Aorta (tissue), 5 donors: ENCODE results near the gene AKAP7. TPM values are rescaled to one million over a fixed set of nuclear protein-coding genes. Genes with fewer than 3 reads are reported as not detected.
"Not testable (repeated sequence)": the region's sequence is repeated elsewhere in the genome, so short reads cannot be mapped to it uniquely, and the experiment has no call there.

Experiments
- ATAC-seq: fragments of 200-7000 bp; cut with Tn5 transposase; one replicate; pipeline ENCODE4 v1.9.1; 2022; ENCODE audit warnings: moderate library complexity; ENCODE audit not compliant: low FRiP score
- DNase-seq, 2 donors: peaks; one replicate each; pipeline ENCODE4 v3.0.0-alpha.2; 2020
- H3K27ac ChIP-seq, 2 donors: one replicate each; pipeline ENCODE4 v1.5.1; 2013; ENCODE audit warnings: low read length in 2 of 2, mild to moderate bottlenecking in 2 of 2, moderate library complexity in 2 of 2, control low read depth in 1 of 2, inconsistent platforms in 1 of 2, low read depth in 1 of 2
- H3K27me3 ChIP-seq, 2 donors: one replicate each; pipeline ENCODE4 v1.6.1; 2013; ENCODE audit warnings: control low read depth in 1 of 2, low read length in 1 of 2, mild to moderate bottlenecking in 1 of 2, moderate library complexity in 1 of 2; ENCODE audit not compliant: insufficient read depth in 2 of 2, control insufficient read depth in 1 of 2
- H3K36me3 ChIP-seq, 2 donors: one replicate each; pipeline ENCODE4 v1.6.1; 2013; ENCODE audit warnings: control low read depth in 1 of 2, low read length in 1 of 2, mild to moderate bottlenecking in 1 of 2; ENCODE audit not compliant: insufficient read depth in 2 of 2, control insufficient read depth in 1 of 2
- H3K4me1 ChIP-seq, 2 donors: one replicate each; pipeline ENCODE4 v1.6.1; 2013; ENCODE audit warnings: low read length in 2 of 2, control low read depth in 1 of 2, mild to moderate bottlenecking in 1 of 2, moderate library complexity in 1 of 2; ENCODE audit not compliant: insufficient read depth in 2 of 2, control insufficient read depth in 1 of 2
- H3K4me3 ChIP-seq, 2 donors: one replicate each; pipeline ENCODE4 v1.5.1; 2013; ENCODE audit warnings: low read length in 2 of 2, control low read depth in 1 of 2, mild to moderate bottlenecking in 1 of 2
- H3K9me3 ChIP-seq: one replicate; pipeline ENCODE4 v1.6.1; 2013; ENCODE audit warnings: mild to moderate bottlenecking, low read length; ENCODE audit not compliant: control insufficient read depth
- WGBS, 2 donors: extraction: QIAGEN DNeasy Blood & Tissue Kit; methylation state at CpG; one replicate each; pipeline ENCODE4 v1.1.7; 2013; 5-methylcytosine and 5-hydroxymethylcytosine counted together
- intact Hi-C, 2 donors: fragments of 100-400 bp; cut with DNase I; formaldehyde crosslinking; loops; one replicate each; pipeline versions ENCODE4 v1.14.2 to v1.15.0; 2022
- polyA plus RNA-seq, 2 donors: library from polyadenylated mRNA; stranded (reverse); fragments of 200-250 nt; gene quantifications; one replicate each; pipeline ENCODE4 v1.2.3, GENCODE V29; 2013
- total RNA-seq, 2 donors: library from RNA; stranded (reverse); fragmentation: NEBNext Ultra II Directional; extraction: Animal tissue kit (Norgen Biotek cat#: 25700); gene quantifications; one replicate each; pipeline ENCODE4 v1.2.1, GENCODE V29; 2021
- donor health status: healthy with polysubstance abuse.
- donor health status: Bipolar disorder and iron deficiency.
- donor health status: DM: no; HTN: no; CAD: no.
- donor health status: DM: no; HTN: no; CAD: no.
- donor health status: DM: yes; HTN: yes; CAD: no.

The AKAP7 gene
- total and polyA plus RNA-seq, 4 donors, result 5.4 to 9.1 (median 7.6) TPM

GRCh38 chr6:131292145-131292938, 157.1 kb downstream of the AKAP7 start:
- Histone ChIP-seq H3K27me3 (no peaks in the 10 kb centered on the region), H3K4me3 (no peak overlapping the region), H3K4me1 (no peaks in the 10 kb centered on the region), H3K36me3 (no peaks in the 10 kb centered on the region), H3K27ac (no peak overlapping the region), H3K9me3 (no peaks in the 10 kb centered on the region)
- intact Hi-C loops, result no loop called here
- ATAC-seq (no peak), DNase-seq (no peak)
- 42 to 45% methylated on average over 2 of the region's 2 CpGs for WGBS, 2 donors

DNA sequence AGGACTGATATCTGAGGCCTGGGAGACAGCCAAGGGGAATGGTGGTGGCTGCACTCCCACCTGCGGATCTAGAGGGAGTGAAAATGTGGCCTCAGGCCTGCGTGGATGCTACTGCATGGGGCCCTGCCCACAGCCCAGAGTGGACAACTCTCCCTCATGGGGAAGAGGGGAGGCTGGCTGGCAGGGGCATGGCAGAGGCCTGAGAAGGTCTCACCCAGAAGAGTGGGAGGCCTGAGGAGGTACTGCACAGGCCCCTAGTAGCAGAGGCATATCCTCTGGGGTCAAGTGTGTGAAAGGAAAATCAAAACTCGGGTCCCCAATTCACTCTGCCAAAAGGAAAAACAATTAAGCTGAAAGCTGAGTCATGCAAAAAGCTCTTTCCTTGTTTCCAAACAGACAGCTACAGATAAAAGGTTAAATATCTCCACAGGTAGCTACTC, 158.2 kb downstream of the AKAP7 start:
- intact Hi-C loops, result no loop called here
- H3K4me3 ChIP-seq, result no peak overlapping the region
- WGBS, 2 donors, result 70 to 81% methylated on average over 3 of the region's 3 CpGs
- no peaks in the 10 kb centered on the region for H3K9me3 ChIP-seq
- no peaks in the 10 kb centered on the region for H3K27me3 ChIP-seq
- no peak for ATAC-seq
- H3K27ac ChIP-seq, result no peak overlapping the region
- no peaks in the 10 kb centered on the region for H3K36me3 ChIP-seq
- DNase-seq, result no peak
- no peaks in the 10 kb centered on the region for H3K4me1 ChIP-seq

DNA sequence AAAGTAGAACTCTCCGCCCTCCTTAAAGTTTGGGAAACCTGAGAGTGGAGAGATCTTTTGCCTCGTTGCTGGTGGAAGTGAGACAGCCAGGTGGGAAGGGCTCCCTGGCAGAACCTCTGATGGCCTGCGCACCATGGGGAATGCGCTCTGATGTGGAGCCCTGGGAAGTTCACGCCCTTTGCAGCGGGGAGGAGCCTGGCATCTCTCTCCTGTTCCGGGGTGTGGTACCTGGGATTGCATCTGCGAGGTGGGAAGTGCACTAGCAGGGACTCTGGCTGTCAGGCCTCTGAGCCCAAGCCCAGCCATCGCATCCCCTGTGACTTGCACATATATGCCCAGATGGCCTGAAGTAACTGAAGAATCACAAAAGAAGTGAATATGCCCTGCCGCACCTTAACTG, 159.8 kb downstream of the AKAP7 start:
- Histone ChIP-seq H3K27me3 (no peaks in the 10 kb centered on the region), H3K36me3 (no peaks in the 10 kb centered on the region), H3K27ac (no peak overlapping the region), H3K4me3 (no peak overlapping the region), H3K4me1 (no peaks in the 10 kb centered on the region), H3K9me3 (no peaks in the 10 kb centered on the region)
- 95 to 97% methylated on average over 10 of the region's 10 CpGs for WGBS, 2 donors
- DNase-seq (no peak), ATAC-seq (no peak)
- intact Hi-C loops, result no loop called here

- H3K4me1 ChIP-seq, H3K27me3 ChIP-seq, ATAC-seq, DNase-seq, H3K4me3 ChIP-seq, H3K9me3 ChIP-seq, H3K36me3 ChIP-seq, H3K27ac ChIP-seq, intact Hi-C loops: not testable (repeated sequence)
- WGBS, 2 donors, result 91 to 95% methylated on average over 7 of the region's 7 CpGs
Observed at GRCh38 chr6:131300826-131301225, 165.6 kb downstream of the AKAP7 start.

- ATAC-seq (no peak), DNase-seq (no peak)
- no peaks in the 10 kb centered on the region for H3K36me3 ChIP-seq
- H3K27ac ChIP-seq, result no peak overlapping the region
- H3K4me3 ChIP-seq, result no peak overlapping the region
- 86 to 88% methylated on average over 6 of the region's 6 CpGs for WGBS, 2 donors
- H3K27me3 ChIP-seq, result no peaks in the 10 kb centered on the region
- intact Hi-C loops, result no loop called here
- H3K9me3 ChIP-seq, result no peaks in the 10 kb centered on the region
- H3K4me1 ChIP-seq, result no peaks in the 10 kb centered on the region
Observed at GRCh38 chr6:131303338-131303930, 168.2 kb downstream of the AKAP7 start.

DNA sequence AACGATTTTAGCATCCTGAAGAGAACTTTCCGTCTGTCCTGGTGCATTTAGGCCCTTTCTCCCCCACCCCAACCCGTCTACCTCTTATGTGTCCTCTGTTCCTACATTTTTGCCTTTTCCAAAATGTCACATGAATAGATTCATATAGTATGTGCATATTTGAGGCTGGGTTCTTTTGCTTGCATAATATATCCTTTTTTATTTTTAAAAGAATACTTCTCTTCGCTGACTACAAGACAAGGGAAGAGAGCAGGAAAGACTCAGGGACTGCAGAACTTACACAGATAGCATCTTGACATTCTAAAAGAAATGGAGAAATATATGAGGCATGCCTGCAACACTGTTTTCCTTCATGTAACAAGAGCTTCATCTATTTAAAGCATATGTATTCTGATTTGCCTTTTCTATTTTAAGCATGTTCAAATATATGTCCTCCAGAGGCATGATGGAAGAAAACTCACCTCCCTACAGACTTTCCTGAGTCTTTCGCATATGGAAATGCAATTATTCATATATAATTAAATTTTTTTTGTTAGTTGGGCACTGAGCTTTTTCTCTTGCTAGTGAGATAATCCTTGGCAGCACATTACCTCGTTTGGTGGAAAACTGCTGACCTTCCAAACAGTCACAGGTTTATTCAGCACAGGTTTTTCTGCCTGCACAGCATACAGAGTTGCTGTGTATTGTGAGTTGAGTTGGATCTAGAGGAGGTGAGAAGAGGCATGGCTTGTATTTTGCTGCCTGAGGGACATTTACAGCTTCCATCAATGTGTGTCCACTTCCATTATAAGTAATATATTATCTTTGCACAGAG, 170.0 kb downstream of the AKAP7 start:
- no peak for DNase-seq
- no peaks in the 10 kb centered on the region for H3K4me1 ChIP-seq
- ATAC-seq, result no peak
- no peak overlapping the region for H3K27ac ChIP-seq
- 60 to 63% methylated on average over 6 of the region's 6 CpGs for WGBS, 2 donors
- no peak overlapping the region for H3K4me3 ChIP-seq
- no peaks in the 10 kb centered on the region for H3K9me3 ChIP-seq
- H3K36me3 ChIP-seq, result no peaks in the 10 kb centered on the region
- intact Hi-C loops, result no loop called here
- H3K27me3 ChIP-seq, result no peaks in the 10 kb centered on the region

DNA sequence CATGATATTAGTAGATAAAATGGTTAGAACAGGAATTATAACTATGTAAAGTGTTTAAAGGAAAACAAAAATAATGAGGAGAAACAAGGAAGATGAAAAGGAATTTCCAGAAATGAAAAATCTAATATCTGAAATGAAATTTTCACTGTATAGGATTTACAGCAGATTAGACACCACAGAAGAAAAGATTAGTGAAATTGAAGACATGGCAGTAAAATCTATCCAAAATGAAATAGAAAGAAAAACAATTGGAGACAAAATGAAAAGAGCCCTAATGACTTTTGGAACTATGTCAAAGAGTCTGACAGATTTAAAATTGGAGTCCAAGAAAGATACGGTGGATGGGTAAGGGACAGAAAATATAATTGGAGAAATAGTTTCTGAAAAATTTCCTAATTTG, 174.2 kb downstream of the AKAP7 start:
- intact Hi-C loops, result no loop called here
- H3K27ac ChIP-seq, result no peak overlapping the region
- WGBS, 2 donors, result 93 to 95% methylated on average over 1 of the region's 1 CpG
- H3K4me3 ChIP-seq, result no peak overlapping the region
- H3K9me3 ChIP-seq, result no peaks in the 10 kb centered on the region
- H3K4me1 ChIP-seq, result no peaks in the 10 kb centered on the region
- no peaks in the 10 kb centered on the region for H3K27me3 ChIP-seq
- no peak for ATAC-seq
- no peak for DNase-seq
- H3K36me3 ChIP-seq, result no peaks in the 10 kb centered on the region

GRCh38 chr6:131314838-131315237, 179.6 kb downstream of the AKAP7 start:
- intact Hi-C loops, result no loop called here
- no peaks in the 10 kb centered on the region for H3K4me1 ChIP-seq
- H3K4me3 ChIP-seq, result no peak overlapping the region
- ATAC-seq (no peak), DNase-seq (no peak)
- H3K9me3 ChIP-seq, result peaks cover 8% of the 10 kb centered on the region
- H3K36me3 ChIP-seq, result no peaks in the 10 kb centered on the region
- H3K27ac ChIP-seq, result no peak overlapping the region
- 97 to 98% methylated on average over 2 of the region's 2 CpGs for WGBS, 2 donors
- no peaks in the 10 kb centered on the region for H3K27me3 ChIP-seq
